ENCODE results near the gene SLC25A10. TPM values are rescaled to one million over a fixed set of nuclear protein-coding genes. Genes with fewer than 3 reads are reported as not detected.
A peak's percentile ranks its signal among the peaks of the same experiment; 100 is the strongest.

The SLC25A10 gene
- total and polyA plus RNA-seq, 2 of the 8 experiments (the other 6 are each of a cell fraction or from before 2014, with no cell fraction given): 22.2 to 43.0 TPM

GRCh38 chr17:81686614-81687013 lies 25.5 kb upstream of the SLC25A10 start:
- peaks cover 2 to 36% (median 18%) of the 10 kb centered on the region in 4 experiments; a peak in 6 of 8 replicates for H3K36me3 ChIP-seq (ENCODE audit: control insufficient read depth in 2 of 4, insufficient read depth in 4 of 4, low read length in 3 of 4)
- no peak overlapping the region for H3K9ac ChIP-seq (replicated peaks in 1 of 4; ENCODE audit: extremely low read depth in 1 of 4, low read depth in 3 of 4, low read length in 3 of 4)
- CTCF ChIA-PET (ENCODE audit: partially characterized antibody): interaction anchor here (1.6 to 3.1 kb wide), 2 partner anchors 11 to 16 kb away, joined by 5 to 20 read pairs; partner anchors contain the start of gene MRPL12

More at GRCh38 chr17:81686614-81687013, 25.5 kb upstream of the SLC25A10 start:
- Histone ChIP-seq H2AK5ac (ENCODE audit: low read depth, low read length) (no peak overlapping the region), H2AFZ (ENCODE audit: low read length) (no peak overlapping the region), H4K8ac (ENCODE audit: extremely low read depth, insufficient read depth, low read length) (peak overlapping the region; percentile 17; the same call in 1 of the 2 replicates), H2BK120ac (replicated peaks; ENCODE audit: low read depth, low read length) (no peak overlapping the region), H3K4ac (replicated peaks; ENCODE audit: insufficient read length, low read depth, low read length) (no peak overlapping the region), H4K91ac (replicated peaks; ENCODE audit: insufficient read length, low read length) (no peak overlapping the region), H4K20me1 (replicated peaks in 1 of 2; ENCODE audit: control insufficient read depth in 1 of 2, insufficient read depth in 2 of 2, low read length in 2 of 2) (peaks cover 0 to 30% of the 10 kb centered on the region in 2 experiments), H2BK12ac (ENCODE audit: low read depth, low read length) (no peak overlapping the region), H3K18ac (ENCODE audit: extremely low read depth, low read length) (no peak overlapping the region), H3K14ac (ENCODE audit: insufficient read length) (no peak overlapping the region), H3K79me1 (ENCODE audit: low read depth, low read length) (peaks cover 15% of the 10 kb centered on the region), H3K23ac (ENCODE audit: insufficient read length) (no peak overlapping the region), H3K23me2 (ENCODE audit: low read depth, low read length) (peaks cover 12% of the 10 kb centered on the region), H2BK15ac (ENCODE audit: low read length) (no peak overlapping the region), H3K79me2 (ENCODE audit: control insufficient read depth in 1 of 2, insufficient read depth in 2 of 2, low read length in 2 of 2) (peaks cover 4 to 37% of the 10 kb centered on the region in 2 experiments; a peak in 3 of 4 replicates), H3K4me2 (ENCODE audit: insufficient read depth in 1 of 2, low read depth in 2 of 2, low read length in 2 of 2) (no peak overlapping the region), H3K9me3 (ENCODE audit: insufficient read depth in 2 of 2, low read depth in 1 of 2, low read length in 1 of 2) (no peaks in the 10 kb centered on the region), H3K56ac (replicated peaks; ENCODE audit: insufficient read length, low read depth, low read length) (no peak overlapping the region), H2BK5ac (ENCODE audit: low read depth, low read length) (no peak overlapping the region), H3K27me3 (replicated peaks in 1 of 4; ENCODE audit: control insufficient read depth in 3 of 4, extremely low read depth in 1 of 4, insufficient read depth in 3 of 4, low read length in 3 of 4) (no peaks in the 10 kb centered on the region), H3K4me3 (ENCODE audit: extremely low read depth in 1 of 4, insufficient read depth in 2 of 4, low read depth in 3 of 4, low read length in 4 of 4) (no peak overlapping the region), H3K4me1 (replicated peaks in 1 of 4; ENCODE audit: control insufficient read depth in 3 of 4, insufficient read depth in 4 of 4, low read length in 3 of 4) (peaks cover 3 to 14% (median 7%) of the 10 kb centered on the region in 4 experiments; a peak in 6 of 7 replicates), H2BK20ac (ENCODE audit: low read length) (no peak overlapping the region), H3K27ac (ENCODE audit: low read depth, low read length) (no peak overlapping the region), H4K5ac (ENCODE audit: insufficient read length, low read depth, low read length) (no peak overlapping the region)
- WGBS, 2 experiments (ENCODE audit: extremely low coverage in 1 of 2, insufficient coverage in 1 of 2, insufficient read length in 1 of 2, insufficient replicate concordance in 2 of 2, low coverage in 1 of 2, low lambda C conversion rate in 2 of 2, missing lambda C conversion rate in 1 of 2): 92% methylated on average over 15 of the region's 20 CpGs; no CpG with 5 or more reads in 1 of the 2 experiments
- POLR2A ChIA-PET (ENCODE audit: partially characterized antibody): interaction anchor here (4.0 to 28.4 kb wide), 3 partner anchors 8 to 23 kb away, joined by 65 to 436 read pairs (median 100); partner anchors contain the start of genes CCDC137, MRPL12, OXLD1 and SLC25A10
- DNase-seq (ENCODE audit: low read depth in 1 of 2, low spot score in 2 of 2): no peak
- FAIRE-seq: no peak
- no peak for TF ChIP-seq BRCA1 (IDR thresholded peaks at IDR 0.05; ENCODE audit: low read depth, low read length)
- no peak for TF ChIP-seq CREB1 (IDR thresholded peaks at IDR 0.05)
- TF ChIP-seq GTF2F1 (IDR thresholded peaks at IDR 0.05; ENCODE audit: borderline replicate concordance, low read depth, low read length): no peak

All from H1 (cell line).